ENCODE data around the gene IBTK.
"Not testable (repeated sequence)": the region's sequence is repeated elsewhere in the genome, so short reads cannot be mapped to it uniquely, and the experiment has no call there.

DNA sequence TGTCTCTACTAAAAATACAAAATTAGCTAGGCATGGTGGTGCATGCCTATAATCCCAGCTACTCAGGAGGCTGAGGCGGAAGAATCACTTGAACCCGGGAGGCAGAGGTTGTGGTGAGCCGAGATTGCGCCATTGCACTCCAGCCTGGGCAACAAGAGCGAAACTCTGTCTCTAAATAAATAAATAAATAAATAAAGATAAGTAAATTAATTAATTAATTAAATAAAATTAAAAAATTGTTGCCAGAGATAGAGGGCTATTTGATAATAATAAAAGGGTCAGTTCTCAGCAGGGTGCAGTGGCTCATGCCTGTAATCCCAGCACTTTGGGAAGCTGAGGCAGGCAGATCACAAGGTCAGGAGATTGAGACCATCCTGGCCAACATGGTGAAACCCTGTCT, 7.2 kb upstream of the IBTK start:
- TF ChIP-seq, protein P1, sequence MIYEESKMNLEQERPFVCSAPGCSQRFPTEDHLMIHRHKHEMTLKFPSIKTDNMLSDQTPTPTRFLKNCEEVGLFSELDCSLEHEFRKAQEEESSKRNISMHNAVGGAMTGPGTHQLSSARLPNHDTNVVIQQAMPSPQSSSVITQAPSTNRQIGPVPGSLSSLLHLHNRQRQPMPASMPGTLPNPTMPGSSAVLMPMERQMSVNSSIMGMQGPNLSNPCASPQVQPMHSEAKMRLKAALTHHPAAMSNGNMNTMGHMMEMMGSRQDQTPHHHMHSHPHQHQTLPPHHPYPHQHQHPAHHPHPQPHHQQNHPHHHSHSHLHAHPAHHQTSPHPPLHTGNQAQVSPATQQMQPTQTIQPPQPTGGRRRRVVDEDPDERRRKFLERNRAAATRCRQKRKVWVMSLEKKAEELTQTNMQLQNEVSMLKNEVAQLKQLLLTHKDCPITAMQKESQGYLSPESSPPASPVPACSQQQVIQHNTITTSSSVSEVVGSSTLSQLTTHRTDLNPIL (CRISPR knock-in tag; IDR thresholded peaks at IDR 0.05; ENCODE audit: low read depth), result not testable (repeated sequence)
- TF ChIP-seq, protein P2, sequence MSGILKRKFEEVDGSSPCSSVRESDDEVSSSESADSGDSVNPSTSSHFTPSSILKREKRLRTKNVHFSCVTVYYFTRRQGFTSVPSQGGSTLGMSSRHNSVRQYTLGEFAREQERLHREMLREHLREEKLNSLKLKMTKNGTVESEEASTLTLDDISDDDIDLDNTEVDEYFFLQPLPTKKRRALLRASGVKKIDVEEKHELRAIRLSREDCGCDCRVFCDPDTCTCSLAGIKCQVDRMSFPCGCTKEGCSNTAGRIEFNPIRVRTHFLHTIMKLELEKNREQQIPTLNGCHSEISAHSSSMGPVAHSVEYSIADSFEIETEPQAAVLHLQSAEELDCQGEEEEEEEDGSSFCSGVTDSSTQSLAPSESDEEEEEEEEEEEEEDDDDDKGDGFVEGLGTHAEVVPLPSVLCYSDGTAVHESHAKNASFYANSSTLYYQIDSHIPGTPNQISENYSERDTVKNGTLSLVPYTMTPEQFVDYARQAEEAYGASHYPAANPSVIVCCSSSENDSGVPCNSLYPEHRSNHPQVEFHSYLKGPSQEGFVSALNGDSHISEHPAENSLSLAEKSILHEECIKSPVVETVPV (CRISPR knock-in tag; IDR thresholded peaks at IDR 0.05), result not testable (repeated sequence)
- TF ChIP-seq RARB (CRISPR knock-in tag; IDR thresholded peaks at IDR 0.05); ESRRG (CRISPR knock-in tag; IDR thresholded peaks at IDR 0.05); ARNTL (CRISPR knock-in tag; IDR thresholded peaks at IDR 0.05; ENCODE audit: borderline replicate concordance, low read depth); GLIS3 (CRISPR knock-in tag; IDR thresholded peaks at IDR 0.05); ZNF8 (CRISPR knock-in tag; IDR thresholded peaks at IDR 0.05); OSR1 (CRISPR knock-in tag; IDR thresholded peaks at IDR 0.05); CSDC2 (CRISPR knock-in tag; IDR thresholded peaks at IDR 0.05): not testable (repeated sequence)
- TF ChIP-seq, protein P3, sequence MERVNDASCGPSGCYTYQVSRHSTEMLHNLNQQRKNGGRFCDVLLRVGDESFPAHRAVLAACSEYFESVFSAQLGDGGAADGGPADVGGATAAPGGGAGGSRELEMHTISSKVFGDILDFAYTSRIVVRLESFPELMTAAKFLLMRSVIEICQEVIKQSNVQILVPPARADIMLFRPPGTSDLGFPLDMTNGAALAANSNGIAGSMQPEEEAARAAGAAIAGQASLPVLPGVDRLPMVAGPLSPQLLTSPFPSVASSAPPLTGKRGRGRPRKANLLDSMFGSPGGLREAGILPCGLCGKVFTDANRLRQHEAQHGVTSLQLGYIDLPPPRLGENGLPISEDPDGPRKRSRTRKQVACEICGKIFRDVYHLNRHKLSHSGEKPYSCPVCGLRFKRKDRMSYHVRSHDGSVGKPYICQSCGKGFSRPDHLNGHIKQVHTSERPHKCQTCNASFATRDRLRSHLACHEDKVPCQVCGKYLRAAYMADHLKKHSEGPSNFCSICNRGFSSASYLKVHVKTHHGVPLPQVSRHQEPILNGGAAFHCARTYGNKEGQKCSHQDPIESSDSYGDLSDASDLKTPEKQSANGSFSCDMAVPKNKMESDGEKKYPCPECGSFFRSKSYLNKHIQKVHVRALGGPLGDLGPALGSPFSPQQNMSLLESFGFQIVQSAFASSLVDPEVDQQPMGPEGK (CRISPR knock-in tag; IDR thresholded peaks at IDR 0.05; ENCODE audit: borderline replicate concordance), result not testable (repeated sequence)

Measured in SK-N-SH treated with all-trans-retinoic acid at 6 μM for 48 hours (cell line).